Left lobe of liver (tissue), 2 donors: ENCODE measurements around the gene DLL1. TPM values are rescaled to one million over a fixed set of nuclear protein-coding genes. Genes with fewer than 3 reads are reported as not detected.

Experiments
- ATAC-seq: fragments of 200-7000 bp; cut with Tn5 transposase; one replicate; pipeline ENCODE4 v1.9.1; 2020; ENCODE audit warnings: mild to moderate bottlenecking, moderate library complexity
- DNase-seq: peaks from one replicate; pipeline ENCODE4 v3.0.0-alpha.2; 2020; ENCODE audit warnings: low spot score
- total RNA-seq: library from RNA; stranded (reverse); gene quantifications from one replicate; pipeline ENCODE4 v1.2.1, GENCODE V29; 2021
- donor health status: DM: no; HTN: no; CAD: no; lungs with moderate emphysema.
- donor health status: DM: no; HTN: yes; CAD: no.

Gene DLL1
- total RNA-seq, 1 donor from 2014 or later = 4.9 TPM

DNA sequence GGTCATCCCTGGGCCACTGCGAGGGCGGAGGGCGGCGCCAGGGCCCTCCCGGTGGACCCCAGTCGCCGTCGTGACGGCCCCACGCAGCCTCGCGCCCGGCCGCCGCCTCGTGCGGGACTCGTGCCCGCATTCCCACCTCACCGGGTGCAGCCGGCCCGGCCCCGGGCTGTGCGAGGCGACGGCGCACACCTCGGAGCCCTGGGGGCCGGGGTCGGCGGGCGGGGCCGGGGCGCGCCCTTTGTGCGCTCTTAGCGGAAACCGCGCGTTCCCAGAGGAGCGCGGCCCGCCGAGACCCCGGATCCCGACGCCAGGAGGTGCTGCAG lies 5.5 kb upstream of the DLL1 start:
- DNase-seq = no peak
- no peak for ATAC-seq

DNA sequence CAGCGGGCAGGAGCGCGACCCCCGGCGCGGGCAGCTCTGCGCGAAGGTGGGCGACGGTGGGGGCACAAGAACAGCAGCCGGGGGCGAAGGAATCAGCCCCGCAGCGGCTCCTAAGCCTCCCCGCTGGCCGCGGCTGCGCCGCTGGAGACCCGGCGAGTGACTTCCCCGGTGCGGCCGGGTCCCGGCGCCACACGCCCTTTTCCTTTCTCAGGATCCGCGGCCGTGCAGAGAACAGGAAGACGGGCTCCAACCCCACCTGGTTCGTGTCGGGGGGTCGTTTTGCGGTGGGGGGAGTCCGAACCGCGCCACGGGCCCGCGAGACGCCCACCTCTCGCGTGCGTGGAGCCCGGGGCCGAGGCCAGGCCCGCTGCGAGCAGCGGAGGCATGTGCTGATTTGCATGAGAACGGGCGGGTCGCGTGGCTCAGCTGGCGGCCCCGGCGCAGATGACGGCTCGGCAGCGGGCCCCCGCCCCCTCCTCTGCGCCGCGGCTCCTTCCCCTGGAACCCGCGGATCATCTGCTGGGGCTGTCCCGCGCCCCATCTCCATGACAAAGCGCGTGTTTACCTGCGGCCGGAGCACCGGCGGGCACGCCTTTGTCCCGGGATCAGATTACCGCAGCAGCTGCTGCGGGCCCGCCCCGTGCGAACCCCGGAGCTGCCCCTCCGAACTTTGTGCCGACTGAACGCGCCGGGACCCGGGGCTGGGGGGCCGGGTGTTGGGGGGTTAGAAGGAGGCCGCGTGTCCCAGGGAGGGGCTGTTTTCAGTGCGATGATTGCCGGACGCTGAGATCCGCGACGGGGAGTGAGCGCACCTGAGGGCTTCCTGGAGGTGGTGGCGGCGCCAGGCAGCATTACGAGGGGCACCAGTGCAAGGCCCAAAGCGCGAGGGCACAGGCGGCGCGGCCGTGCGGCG lies 4.9 kb upstream of the DLL1 start:
- DNase-seq (no peak), ATAC-seq (peak; percentile 45)

GRCh38 chr6:170294813-170295509 lies 4.1 kb upstream of the DLL1 start:
- ATAC-seq = no peak

DNA sequence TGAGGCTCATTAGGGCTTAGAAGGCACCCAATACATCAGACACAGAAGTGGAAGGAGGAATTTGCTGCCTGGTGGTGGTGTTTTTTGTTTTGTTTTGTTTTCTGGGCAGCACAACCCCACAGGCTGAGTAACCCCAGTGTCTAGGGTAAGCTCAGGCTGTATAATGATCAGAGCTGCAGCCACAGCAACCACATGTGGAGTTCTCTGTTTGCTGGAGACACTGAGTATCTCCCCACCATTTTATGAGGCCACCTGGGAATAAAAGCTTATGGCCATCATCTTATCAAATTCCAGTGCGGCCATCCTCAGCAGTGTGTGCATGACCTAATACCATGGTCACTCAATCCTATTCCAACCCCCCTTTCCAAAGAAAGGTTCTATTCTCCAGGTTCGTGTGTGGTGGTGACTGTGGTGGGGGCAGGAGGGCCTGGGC lies 3.4 kb upstream of the DLL1 start:
- ATAC-seq (no peak), DNase-seq (no peak)

More at GRCh38 chr6:170294813-170295509, 4.1 kb upstream of the DLL1 start:
- DNase-seq = no peak

DNA sequence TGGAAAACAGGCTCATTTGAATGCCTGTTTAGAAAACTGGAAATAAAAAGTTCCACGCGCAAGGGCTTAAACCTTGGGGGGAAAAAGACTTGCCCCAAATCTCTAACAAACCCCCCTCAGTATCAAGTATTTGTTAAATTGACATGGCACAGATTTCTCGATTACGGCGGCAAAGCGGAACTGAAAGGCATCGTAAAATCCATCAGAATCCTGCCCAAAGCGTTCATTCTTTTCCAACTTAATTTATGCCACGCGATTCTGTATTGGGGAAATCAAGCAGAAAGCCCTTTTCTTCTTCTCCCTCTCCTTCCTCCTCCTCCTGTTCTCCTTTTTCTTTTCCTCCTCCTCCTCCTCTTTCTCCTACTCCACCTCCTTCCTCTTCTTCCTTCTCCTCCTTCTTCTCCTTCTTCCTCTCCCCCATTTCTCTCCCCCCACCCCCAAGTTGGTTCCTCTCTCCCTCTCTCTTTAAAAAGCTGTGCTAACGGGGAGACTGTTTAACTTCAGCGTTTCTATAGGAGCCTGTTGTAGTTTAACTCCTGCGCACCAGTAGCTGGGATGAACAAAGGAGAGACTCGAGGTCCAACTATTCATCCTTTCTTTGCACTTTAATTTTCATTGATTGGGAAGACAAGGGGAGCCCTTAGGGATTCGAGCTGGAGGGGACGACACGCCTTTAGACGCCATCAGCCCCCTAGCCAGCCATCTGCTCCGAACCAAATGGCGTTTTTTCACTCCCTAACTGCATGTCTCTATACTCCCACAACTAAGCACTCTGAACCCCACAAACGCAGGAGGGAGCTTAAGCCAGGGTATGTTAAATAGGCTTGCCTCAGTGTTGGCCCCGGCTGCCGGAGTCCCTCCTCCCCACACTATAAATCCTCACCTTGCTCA lies 2.7 kb upstream of the DLL1 start:
- DNase-seq = no peak
- no peak for ATAC-seq

GRCh38 chr6:170292407-170293158 lies 1.7 kb upstream of the DLL1 start:
- DNase-seq (no peak), ATAC-seq (peak; percentile 42)

GRCh38 chr6:170292111-170292406 lies 1.2 kb upstream of the DLL1 start:
- DNase-seq = no peak
- no peak for ATAC-seq

DNA sequence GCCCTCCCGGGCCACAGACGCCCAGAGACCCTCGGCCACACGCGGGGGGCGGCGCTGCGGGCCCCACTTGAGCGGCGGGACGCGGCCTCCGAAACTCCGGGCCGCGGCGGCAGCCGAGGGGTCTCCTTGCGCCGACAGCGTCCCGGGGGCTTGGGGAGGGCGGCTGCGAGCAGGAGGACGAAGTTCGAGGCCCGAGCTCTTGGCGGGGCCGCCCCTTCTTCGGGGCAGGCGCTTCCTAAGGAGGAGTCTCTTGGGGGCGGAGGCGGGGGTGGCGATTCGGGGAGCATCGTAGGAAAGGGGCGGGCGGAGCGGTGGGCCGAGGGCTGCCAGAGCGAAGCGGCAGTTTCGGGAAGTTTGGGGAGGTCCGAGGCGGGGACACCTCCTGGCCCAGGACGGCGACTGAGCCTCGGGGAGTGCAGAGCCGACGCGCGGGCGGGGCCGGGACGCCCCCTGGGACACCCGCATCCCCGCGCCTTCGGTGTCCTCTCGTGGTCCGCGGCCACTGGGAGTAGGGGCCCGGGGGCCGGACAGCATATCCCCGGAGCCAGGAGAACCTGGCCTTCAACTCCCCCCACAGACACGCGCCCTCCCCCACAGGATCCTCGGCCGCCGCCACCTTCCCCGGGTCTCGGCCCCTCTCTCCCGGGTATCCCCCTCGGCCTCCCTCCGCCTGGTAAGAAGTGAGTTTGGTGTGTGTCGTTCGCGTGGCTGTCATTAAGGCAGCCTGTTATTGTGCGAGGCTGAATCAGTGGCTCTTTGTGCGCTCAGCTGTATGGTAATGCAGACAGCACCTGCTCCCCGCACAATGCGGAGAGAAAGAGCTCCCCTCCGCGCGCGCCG lies 613 bp upstream of the DLL1 start:
- DNase-seq (no peak), ATAC-seq (peak; percentile 49)

- no peak for ATAC-seq
- no peak for DNase-seq
These were observed 955 bp downstream of the DLL1 start for GRCh38 chr6:170289951-170290295.

DNA sequence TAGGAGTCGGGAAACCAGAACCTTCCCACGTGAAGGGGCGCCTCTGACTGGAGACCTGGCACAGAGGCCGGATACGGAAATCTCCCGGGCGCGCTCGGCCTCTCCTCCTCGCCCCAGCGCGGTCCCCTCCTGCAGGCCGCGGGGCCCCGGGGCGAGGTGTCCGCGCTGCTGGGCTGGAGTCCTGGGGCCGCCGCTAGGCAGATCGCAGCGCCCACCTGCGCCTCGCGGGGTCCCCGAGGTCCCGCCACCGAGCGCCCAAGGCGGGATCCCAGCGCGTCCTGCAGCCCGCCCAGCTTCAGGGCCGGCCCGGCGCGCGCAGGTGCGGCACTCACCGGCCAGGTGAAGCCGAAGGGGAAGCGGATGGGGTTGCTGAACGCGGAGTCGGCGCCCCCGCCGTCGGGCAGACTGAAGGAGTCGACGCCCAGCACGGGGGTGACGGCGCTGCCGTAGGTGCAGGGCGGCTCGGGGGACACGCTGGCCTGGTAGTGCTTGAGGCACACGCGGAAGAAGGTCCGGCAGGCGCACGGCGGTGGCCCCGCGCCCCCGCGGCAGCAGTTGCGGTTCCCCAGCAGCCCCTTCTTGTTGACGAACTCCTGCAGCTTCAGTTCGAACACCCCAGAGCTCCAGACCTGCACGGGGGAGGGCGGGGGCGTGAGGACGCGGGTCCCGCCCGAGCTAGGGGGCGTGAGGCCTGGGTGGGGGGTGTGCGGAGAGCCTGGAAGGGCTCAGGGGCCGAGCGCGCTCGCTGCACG lies 1.5 kb downstream of the DLL1 start:
- no peak for ATAC-seq

GRCh38 chr6:170288852-170289179 lies 2.1 kb downstream of the DLL1 start:
- ATAC-seq (no peak), DNase-seq (no peak)

More for the DNA sequence above, 1.5 kb downstream of the DLL1 start:
- no peak for DNase-seq

GRCh38 chr6:170288091-170288631 lies 2.7 kb downstream of the DLL1 start:
- DNase-seq = peak; percentile 45
- no peak for ATAC-seq

DNA sequence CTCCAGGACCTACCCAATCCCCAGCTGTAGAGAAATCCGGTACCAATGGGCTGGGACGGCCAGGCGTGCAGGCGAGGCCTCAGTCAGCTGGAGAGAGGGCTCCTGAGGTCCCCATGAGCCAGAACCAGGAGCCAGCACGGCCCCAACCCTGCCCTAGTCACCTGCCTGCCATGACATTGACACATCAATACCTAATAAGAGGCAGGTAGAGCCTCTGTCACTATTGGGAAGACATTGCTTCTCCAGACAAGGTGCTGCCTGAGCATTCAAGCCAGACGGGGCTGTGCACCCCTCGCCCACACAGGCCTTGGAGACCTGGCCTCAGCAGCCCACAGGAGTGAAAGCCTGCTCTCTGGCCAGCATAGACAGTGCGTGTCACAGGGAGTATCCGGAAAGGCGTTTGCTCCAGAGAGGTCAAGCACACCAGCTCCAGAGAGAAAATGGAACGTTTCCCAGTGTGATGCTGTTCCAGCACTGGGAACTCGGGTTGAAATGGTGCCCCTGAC lies 3.5 kb downstream of the DLL1 start:
- ATAC-seq (peak; percentile 48), DNase-seq (peak; percentile 45)

GRCh38 chr6:170286934-170287265 lies 4.0 kb downstream of the DLL1 start:
- no peak for ATAC-seq
- DNase-seq = no peak

DNA sequence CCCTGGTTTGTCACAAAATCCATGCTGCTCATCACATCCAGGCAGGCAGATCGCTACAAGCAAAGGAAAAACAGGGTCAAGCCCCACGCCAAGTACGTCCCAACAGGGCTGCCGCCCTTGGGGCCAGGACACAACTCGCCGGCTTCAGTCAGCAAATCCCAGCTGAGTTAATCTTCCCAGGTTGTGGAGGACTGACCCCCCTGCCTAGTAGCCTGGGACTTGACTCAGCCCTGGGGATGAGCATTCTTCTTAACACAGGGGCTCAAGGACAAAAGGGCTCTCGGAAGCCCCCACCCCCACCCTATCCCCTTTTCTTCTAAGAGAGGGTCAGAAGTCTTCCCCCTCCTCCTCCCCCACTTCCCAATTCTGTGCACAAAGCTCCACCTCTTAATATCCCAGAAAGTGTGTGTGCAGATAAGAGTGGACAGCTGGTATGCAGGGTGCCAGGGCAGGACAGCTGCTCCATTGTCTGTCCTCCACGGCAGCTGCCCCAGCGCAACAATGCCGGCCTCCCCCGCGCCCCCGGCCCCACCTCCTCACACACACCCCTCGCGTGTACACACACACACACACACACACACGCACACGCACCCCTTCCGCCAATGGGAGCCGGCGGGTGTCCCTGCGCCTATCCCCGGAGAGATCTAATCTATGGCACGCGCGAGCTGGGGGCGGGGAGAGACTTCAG lies 4.5 kb downstream of the DLL1 start:
- no peak for ATAC-seq
- peak; percentile 37 for DNase-seq

DNA sequence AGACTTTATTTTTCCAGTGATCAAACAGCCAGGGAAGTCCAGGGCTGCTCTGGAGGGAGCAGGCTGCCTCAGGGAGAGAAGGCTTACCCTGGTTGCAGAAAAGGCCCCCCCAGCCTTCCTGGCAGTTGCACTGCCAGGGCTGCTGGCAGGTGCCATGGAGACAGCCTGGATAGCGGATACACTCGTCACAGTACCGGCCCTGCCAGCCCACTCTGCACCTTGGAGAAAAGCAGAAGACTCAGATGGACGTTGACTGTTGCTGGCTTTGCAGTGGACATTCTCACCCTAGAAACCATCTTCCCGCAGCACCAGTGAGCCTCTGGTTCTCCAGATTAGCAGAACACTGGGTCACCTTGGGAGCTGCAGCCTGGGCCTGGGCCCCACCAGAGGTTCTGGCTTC lies 5.4 kb downstream of the DLL1 start:
- ATAC-seq (no peak), DNase-seq (peak; percentile 30)

- DNase-seq (peak; percentile 38), ATAC-seq (no peak)
These were observed 5.9 kb downstream of the DLL1 start for GRCh38 chr6:170284866-170285469.
